SK-N-SH (cell line): ENCODE measurements around the gene NEK6. TPM values are rescaled to one million over a fixed set of nuclear protein-coding genes. Genes with fewer than 3 reads are reported as not detected.

Source experiments
- CTCF ChIA-PET: fragments of 300-600, 350-600 bp; formaldehyde crosslinking; extraction: SDS; loops from one replicate; lab custom pipeline; 2021; lab: Yijun Ruan, JAX
- POLR2A ChIA-PET: fragments of 350-600 bp; sonication (Branson Sonifier 250); formaldehyde crosslinking; extraction: SDS; loops from one replicate; lab custom pipeline; 2020; ENCODE audit warnings: antibody characterized with exemption, inconsistent platforms; lab: Yijun Ruan, JAX
- DNase-seq: peaks from one replicate; pipeline ENCODE4 v3.0.0; 2012
- H2AFZ ChIP-seq: fragments of 200-600 bp; sonication (generic); 2 replicates; pipeline ENCODE4 v1.8.1; 2016; ENCODE audit warnings: antibody characterized with exemption, mild to moderate bottlenecking, low read depth
- H3F3A ChIP-seq: fragments of 200-600 bp; sonication (generic); replicated peaks from 2 replicates; pipeline ENCODE3; 2016; ENCODE audit warnings: antibody characterized with exemption, mild to moderate bottlenecking; ENCODE audit not compliant: insufficient read depth
- H3K27ac ChIP-seq, 2 experiments: fragments of 200-500 bp in 1 of 2; fragments of 200-600 bp in 1 of 2; sonication (Bioruptor generic) in 1 of 2; sonication (generic), shearing (Covaris generic) in 1 of 2; 2 replicates each; pipeline versions ENCODE4 v1.5.1 to v1.6.1; 2014 to 2016; ENCODE audit warnings: low read depth in 2 of 2, inconsistent platforms in 1 of 2, low read length in 1 of 2, mild to moderate bottlenecking in 1 of 2, mixed read lengths in 1 of 2
- H3K27me3 ChIP-seq: fragments of 200-600 bp; sonication (generic), shearing (Covaris generic); 2 replicates; pipeline ENCODE4 v1.6.1; 2016; ENCODE audit warnings: mixed run types; ENCODE audit not compliant: insufficient read depth
- H3K36me3 ChIP-seq, 2 experiments: fragments of 200-500 bp in 1 of 2; fragments of 200-600 bp in 1 of 2; sonication (Bioruptor generic) in 1 of 2; sonication (generic) in 1 of 2; replicated peaks in 1 of 2; 2 replicates each; pipeline versions ENCODE3 to v1.5.1; 2014 to 2016; ENCODE audit warnings: low read length in 1 of 2, mild to moderate bottlenecking in 1 of 2; ENCODE audit not compliant: insufficient read depth in 2 of 2, control insufficient read depth in 1 of 2
- H3K4me1 ChIP-seq, 2 experiments: fragments of 200-500 bp in 1 of 2; fragments of 200-600 bp in 1 of 2; sonication (Bioruptor generic) in 1 of 2; sonication (generic), shearing (Covaris generic) in 1 of 2; 2 replicates each; pipeline versions ENCODE4 v1.5.1 to v1.6.1; 2014 to 2016; ENCODE audit warnings: low read depth in 1 of 2, low read length in 1 of 2, mixed run types in 1 of 2; ENCODE audit not compliant: insufficient read depth in 2 of 2, control insufficient read depth in 1 of 2
- H3K4me2 ChIP-seq: fragments of 200-600 bp; sonication (generic), shearing (Covaris generic); 2 replicates; pipeline ENCODE4 v1.6.1; 2017; ENCODE audit warnings: mixed run types
- H3K4me3 ChIP-seq, 2 experiments: fragments of 200-500 bp in 1 of 2; fragments of 200-600 bp in 1 of 2; sonication (Bioruptor generic) in 1 of 2; sonication (generic), shearing (Covaris generic) in 1 of 2; 2 replicates each; pipeline versions ENCODE4 v1.5.1 to v1.8.1; 2014 to 2016; ENCODE audit warnings: low read depth in 2 of 2, inconsistent platforms in 1 of 2, low read length in 1 of 2, mild to moderate bottlenecking in 1 of 2, mixed read lengths in 1 of 2, moderate library complexity in 1 of 2
- H3K79me2 ChIP-seq: fragments of 200-600 bp; sonication (generic); 2 replicates; pipeline ENCODE4 v1.8.1; 2017; ENCODE audit warnings: mild to moderate bottlenecking; ENCODE audit not compliant: insufficient read depth
- H3K9ac ChIP-seq: fragments of 200-600 bp; sonication (generic); 2 replicates; pipeline ENCODE4 v1.6.1; 2017; ENCODE audit warnings: mixed run types
- H3K9me2 ChIP-seq: fragments of 200-600 bp; sonication (generic); 2 replicates; pipeline ENCODE4 v1.6.1; 2017; ENCODE audit warnings: mixed run types
- H3K9me3 ChIP-seq: fragments of 200-600 bp; sonication (generic); 2 replicates; pipeline ENCODE4 v1.6.1; 2017; ENCODE audit warnings: mixed run types, mild to moderate bottlenecking, moderate library complexity
- H4K20me1 ChIP-seq: fragments of 200-600 bp; sonication (generic); 2 replicates; pipeline ENCODE4 v1.6.1; 2017; ENCODE audit warnings: mild to moderate bottlenecking, mixed run types; ENCODE audit not compliant: insufficient read depth
- CHD2 ChIP-seq: fragments of 150-350 bp; IDR thresholded peaks from 2 replicates; pipeline ENCODE4 v1.6.1; 2018; ENCODE audit warnings: low read length; ENCODE audit not compliant: partially characterized antibody
- CTCF ChIP-seq: fragments of 200-600 bp; sonication (generic); IDR thresholded peaks from 2 replicates; pipeline ENCODE4 v1.6.1; 2017; ENCODE audit warnings: antibody characterized with exemption, mild to moderate bottlenecking, moderate library complexity
- ELF1 ChIP-seq: IDR thresholded peaks from 2 replicates; pipeline ENCODE4 v1.4.0; 2012
- EZH2phosphoT487 ChIP-seq: fragments of 200-600 bp; sonication (generic); IDR thresholded peaks from 2 replicates; pipeline ENCODE4 v1.6.1; 2017; ENCODE audit warnings: low read depth, mixed run types, mild to moderate bottlenecking, antibody characterized with exemption, moderate library complexity, borderline replicate concordance
- FOXM1 ChIP-seq: IDR thresholded peaks from 2 replicates; pipeline ENCODE4 v1.4.0; 2012; ENCODE audit warnings: low read depth, mild to moderate bottlenecking
- GABPA ChIP-seq: IDR thresholded peaks from 2 replicates; pipeline ENCODE4 v1.4.0; 2012; ENCODE audit warnings: low read depth, mild to moderate bottlenecking
- IRF3 ChIP-seq: fragments of 150-350 bp; IDR thresholded peaks from 2 replicates; pipeline ENCODE4 v1.6.1; 2016; ENCODE audit warnings: mild to moderate bottlenecking, low read depth, low read length
- NFIC ChIP-seq: IDR thresholded peaks from 2 replicates; pipeline ENCODE4 v1.4.0; 2012; ENCODE audit warnings: borderline replicate concordance
- NRF1 ChIP-seq: IDR thresholded peaks from 2 replicates; pipeline ENCODE4 v1.6.1; 2012; ENCODE audit warnings: low read depth, mild to moderate bottlenecking, low read length
- POLR2AphosphoS5 ChIP-seq: IDR thresholded peaks from 2 replicates; pipeline ENCODE4 v1.6.1; 2012; ENCODE audit warnings: low read depth, low read length
- RAD21 ChIP-seq: IDR thresholded peaks from 2 replicates; pipeline ENCODE4 v1.6.1; 2012; ENCODE audit warnings: mild to moderate bottlenecking, low read length
- RCOR1 ChIP-seq: fragments of 150-350 bp; IDR thresholded peaks from 2 replicates; pipeline ENCODE4 v1.6.1; 2017; ENCODE audit warnings: antibody characterized with exemption, low read length
- REST ChIP-seq: IDR thresholded peaks from 2 replicates; pipeline ENCODE4 v1.6.1; 2012; ENCODE audit warnings: mild to moderate bottlenecking, low read depth, low read length, moderate library complexity
- RFX5 ChIP-seq: IDR thresholded peaks from 2 replicates; pipeline ENCODE4 v1.6.1; 2012; ENCODE audit warnings: mild to moderate bottlenecking, improper control_type of control experiment, low read length
- SIN3A ChIP-seq: IDR thresholded peaks from 2 replicates; pipeline ENCODE4 v1.6.1; 2012; ENCODE audit warnings: low read depth, mild to moderate bottlenecking, low read length, moderate library complexity, borderline replicate concordance
- TAF1 ChIP-seq: IDR thresholded peaks from 2 replicates; pipeline ENCODE4 v1.6.1; 2012; ENCODE audit warnings: low read depth, mild to moderate bottlenecking, low read length, moderate library complexity, borderline replicate concordance
- TEAD4 ChIP-seq: IDR thresholded peaks from 2 replicates; pipeline ENCODE4 v1.4.0; 2012; ENCODE audit warnings: mild to moderate bottlenecking, borderline replicate concordance; ENCODE audit not compliant: insufficient read depth
- USF2 ChIP-seq: fragments of 150-350 bp; IDR thresholded peaks from 2 replicates; pipeline ENCODE4 v1.6.1; 2017; ENCODE audit warnings: antibody characterized with exemption, low read length, low read depth, borderline replicate concordance
- YY1 ChIP-seq: IDR thresholded peaks from 2 replicates; pipeline ENCODE4 v1.4.0; 2012; ENCODE audit warnings: low read depth, mild to moderate bottlenecking
- WGBS: methylation state at CpG from one replicate; pipeline ENCODE4 v1.1.6; 2017; ENCODE audit warnings: low lambda C conversion rate; 5-methylcytosine and 5-hydroxymethylcytosine counted together
- polyA plus RNA-seq, 3 experiments: library from polyadenylated mRNA; depleted of rRNA; stranded (reverse); fragments of >200 nt; gene quantifications; 2 replicates each; pipeline ENCODE4 v1.2.3, GENCODE V29; 2012
- TF ChIP-seq, protein P1 (sequence below): IDR thresholded peaks from 2 replicates; pipeline ENCODE4 v1.4.0; 2012; ENCODE audit warnings: low read depth, borderline replicate concordance
- TF ChIP-seq, protein P2 (sequence below): IDR thresholded peaks from 2 replicates; pipeline ENCODE4 v1.4.0; 2012; ENCODE audit warnings: low read depth

Gene NEK6
- polyA plus RNA-seq, 1 of the 3 experiments (the other 2 are of a cell fraction), result 89.8 TPM

GRCh38 chr9:124392871-124393460, 135.2 kb downstream of the NEK6 start:
- Histone ChIP-seq H4K20me1 (peaks cover 72% of the 10 kb centered on the region), H3K4me1 (peaks cover 42 to 51% of the 10 kb centered on the region in 2 experiments), H3K9me2 (no peaks in the 10 kb centered on the region), H3K27ac (peak overlapping the region; percentile 76 to 90), H3K4me2 (peak overlapping the region; percentile 72), H3K36me3 (peaks cover 9 to 19% of the 10 kb centered on the region in 2 experiments), H3K9ac (peak overlapping the region; percentile 31; the same call in 1 of the 2 replicates), H3K79me2 (peaks cover 88% of the 10 kb centered on the region), H3K4me3 (peak overlapping the region in 1 of 2 experiments; percentile 28; a peak in 2 of 4 replicates), H3K27me3 (no peaks in the 10 kb centered on the region), H3K9me3 (no peaks in the 10 kb centered on the region), H2AFZ (no peak overlapping the region), H3F3A (peaks cover 41% of the 10 kb centered on the region)
- ChIA-PET POLR2A (no interaction called here), CTCF (interaction anchor here (0.6 to 10.0 kb wide), 36 partner anchors 9 to 849 kb away, joined by 3 to 87 read pairs (median 4); no protein-coding TSS in a partner anchor)
- peak; percentile 77 for DNase-seq
- WGBS, result 5% methylated on average over 9 of the region's 9 CpGs
- TF ChIP-seq IRF3 (no peak), SIN3A (peak; percentile 97), GABPA (no peak), CHD2 (peak; percentile 34), YY1 (no peak), CTCF (peak; percentile 69), FOXM1 (peak; percentile 88), REST (0 out of 2 replicates have a peak, but pooled peaks have one; percentile 15), TEAD4 (peak; percentile 85), RCOR1 (peak; percentile 82), RFX5 (no peak), NRF1 (0 out of 2 replicates have a peak, but pooled peaks have one; percentile 1), USF2 (no peak), EZH2phosphoT487 (no peak), NFIC (peak; percentile 92), ELF1 (peak; percentile 24; the same call in 1 of the 2 replicates), POLR2AphosphoS5 (peak; percentile 56; the same call in 1 of the 2 replicates), TAF1 (no peak), RAD21 (peak; percentile 72)
- TF ChIP-seq, protein P1, sequence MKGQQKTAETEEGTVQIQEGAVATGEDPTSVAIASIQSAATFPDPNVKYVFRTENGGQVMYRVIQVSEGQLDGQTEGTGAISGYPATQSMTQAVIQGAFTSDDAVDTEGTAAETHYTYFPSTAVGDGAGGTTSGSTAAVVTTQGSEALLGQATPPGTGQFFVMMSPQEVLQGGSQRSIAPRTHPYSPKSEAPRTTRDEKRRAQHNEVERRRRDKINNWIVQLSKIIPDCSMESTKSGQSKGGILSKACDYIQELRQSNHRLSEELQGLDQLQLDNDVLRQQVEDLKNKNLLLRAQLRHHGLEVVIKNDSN, result no peak
- TF ChIP-seq, protein P2, sequence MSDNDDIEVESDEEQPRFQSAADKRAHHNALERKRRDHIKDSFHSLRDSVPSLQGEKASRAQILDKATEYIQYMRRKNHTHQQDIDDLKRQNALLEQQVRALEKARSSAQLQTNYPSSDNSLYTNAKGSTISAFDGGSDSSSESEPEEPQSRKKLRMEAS, result peak; percentile 89
